Subcutaneous abdominal adipose tissue (tissue), 5 donors: ENCODE data around the gene PEF1.

Experiments used
- H3K27ac ChIP-seq: one replicate; pipeline ENCODE4 v1.7.0; 2013; ENCODE audit warnings: low read depth, mild to moderate bottlenecking, inconsistent platforms, low read length, moderate library complexity
- H3K27me3 ChIP-seq, 5 donors: one replicate each; pipeline ENCODE4 v1.7.0; 2013; ENCODE audit warnings: low read length in 5 of 5, inconsistent platforms in 1 of 5; ENCODE audit not compliant: control insufficient read depth in 5 of 5, insufficient read depth in 4 of 5
- H3K36me3 ChIP-seq, 5 donors: one replicate each; pipeline ENCODE4 v1.7.0; 2013; ENCODE audit warnings: low read length in 5 of 5; ENCODE audit not compliant: control insufficient read depth in 5 of 5, insufficient read depth in 5 of 5
- H3K4me1 ChIP-seq, 5 donors: one replicate each; pipeline ENCODE4 v1.7.0; 2013; ENCODE audit warnings: low read length in 5 of 5, mild to moderate bottlenecking in 3 of 5, moderate library complexity in 1 of 5; ENCODE audit not compliant: control insufficient read depth in 5 of 5, insufficient read depth in 5 of 5
- H3K4me3 ChIP-seq, 5 donors: one replicate each; pipeline ENCODE4 v1.7.0; 2013; ENCODE audit warnings: low read length in 5 of 5, low read depth in 1 of 5
- H3K9ac ChIP-seq, 5 donors: one replicate each; pipeline ENCODE4 v1.7.0; 2013; ENCODE audit warnings: low read length in 5 of 5, mild to moderate bottlenecking in 4 of 5, moderate library complexity in 3 of 5
- H3K9me3 ChIP-seq, 5 donors: one replicate each; pipeline ENCODE4 v1.7.0; 2013; ENCODE audit warnings: low read length in 5 of 5; ENCODE audit not compliant: control insufficient read depth in 5 of 5
- donor health status: healthy.
- donor health status: healthy.
- donor health status: healthy.
- donor health status: healthy.
- donor health status: healthy.

PEF1 gene

GRCh38 chr1:31683997-31684396 is 39.3 kb upstream of the PEF1 start:
- no peak overlapping the region for H3K27ac ChIP-seq
- no peak overlapping the region for H3K9ac ChIP-seq
- no peak overlapping the region for H3K4me3 ChIP-seq
- H3K4me1 ChIP-seq, result peaks cover 0 to 14% (median 9%) of the 10 kb centered on the region in 5 donors
- peaks cover 0 to 35% (median 17%) of the 10 kb centered on the region in 5 donors for H3K36me3 ChIP-seq
- H3K27me3 ChIP-seq, result peaks cover 0 to 6% (median 0%) of the 10 kb centered on the region in 5 donors
- no peaks in the 10 kb centered on the region for H3K9me3 ChIP-seq

- Histone ChIP-seq H3K27ac (no peak overlapping the region), H3K9me3 (no peaks in the 10 kb centered on the region), H3K27me3 (peaks cover 0 to 6% (median 0%) of the 10 kb centered on the region in 5 donors), H3K36me3 (peaks cover 0 to 31% (median 14%) of the 10 kb centered on the region in 5 donors), H3K4me3 (no peak overlapping the region), H3K4me1 (peaks cover 0 to 24% (median 11%) of the 10 kb centered on the region in 5 donors), H3K9ac (peak overlapping the region in 1 of 5 donors; percentile 16)
Observed at GRCh38 chr1:31681415-31681814, 36.7 kb upstream of the PEF1 start.

GRCh38 chr1:31679676-31680230 is 35.1 kb upstream of the PEF1 start:
- no peaks in the 10 kb centered on the region for H3K9me3 ChIP-seq
- peaks cover 0 to 30% (median 14%) of the 10 kb centered on the region in 5 donors for H3K4me1 ChIP-seq
- H3K27me3 ChIP-seq, result peaks cover 0 to 3% (median 0%) of the 10 kb centered on the region in 5 donors
- no peak overlapping the region for H3K9ac ChIP-seq
- H3K36me3 ChIP-seq, result peaks cover 0 to 23% (median 18%) of the 10 kb centered on the region in 5 donors
- H3K27ac ChIP-seq, result no peak overlapping the region
- H3K4me3 ChIP-seq, result no peak overlapping the region

- peaks cover 0 to 21% (median 17%) of the 10 kb centered on the region in 5 donors for H3K36me3 ChIP-seq
- H3K27ac ChIP-seq, result no peak overlapping the region
- no peak overlapping the region for H3K4me3 ChIP-seq
- H3K27me3 ChIP-seq, result peaks cover 0 to 3% (median 0%) of the 10 kb centered on the region in 5 donors
- H3K9ac ChIP-seq, result no peak overlapping the region
- no peaks in the 10 kb centered on the region for H3K9me3 ChIP-seq
- peaks cover 0 to 30% (median 14%) of the 10 kb centered on the region in 5 donors for H3K4me1 ChIP-seq
Observed at GRCh38 chr1:31679091-31679490, 34.4 kb upstream of the PEF1 start.

- peaks cover 0 to 3% (median 0%) of the 10 kb centered on the region in 5 donors for H3K27me3 ChIP-seq
- H3K4me1 ChIP-seq, result peaks cover 0 to 31% (median 14%) of the 10 kb centered on the region in 5 donors
- no peak overlapping the region for H3K27ac ChIP-seq
- H3K36me3 ChIP-seq, result peaks cover 0 to 21% (median 17%) of the 10 kb centered on the region in 5 donors
- no peak overlapping the region for H3K4me3 ChIP-seq
- no peaks in the 10 kb centered on the region for H3K9me3 ChIP-seq
- no peak overlapping the region for H3K9ac ChIP-seq
Observed at GRCh38 chr1:31678681-31679080, 34.0 kb upstream of the PEF1 start.

- no peak overlapping the region for H3K27ac ChIP-seq
- no peak overlapping the region for H3K4me3 ChIP-seq
- H3K36me3 ChIP-seq, result peaks cover 0 to 16% (median 14%) of the 10 kb centered on the region in 5 donors
- H3K9me3 ChIP-seq, result no peaks in the 10 kb centered on the region
- H3K9ac ChIP-seq, result no peak overlapping the region
- H3K4me1 ChIP-seq, result peaks cover 0 to 38% (median 21%) of the 10 kb centered on the region in 5 donors
- H3K27me3 ChIP-seq, result peaks cover 0 to 3% (median 0%) of the 10 kb centered on the region in 5 donors
Observed at GRCh38 chr1:31677949-31678348, 33.3 kb upstream of the PEF1 start.

GRCh38 chr1:31677401-31677800 is 32.7 kb upstream of the PEF1 start:
- Histone ChIP-seq H3K9ac (no peak overlapping the region), H3K27ac (no peak overlapping the region), H3K4me3 (no peak overlapping the region), H3K27me3 (peaks cover 0 to 3% (median 0%) of the 10 kb centered on the region in 5 donors), H3K4me1 (peaks cover 0 to 43% (median 25%) of the 10 kb centered on the region in 5 donors), H3K9me3 (no peaks in the 10 kb centered on the region), H3K36me3 (peaks cover 0 to 18% (median 14%) of the 10 kb centered on the region in 5 donors)

- no peak overlapping the region for H3K27ac ChIP-seq
- H3K36me3 ChIP-seq, result peaks cover 0 to 20% (median 17%) of the 10 kb centered on the region in 5 donors
- H3K4me3 ChIP-seq, result no peak overlapping the region
- H3K9ac ChIP-seq, result no peak overlapping the region
- H3K9me3 ChIP-seq, result no peaks in the 10 kb centered on the region
- peaks cover 0 to 32% (median 29%) of the 10 kb centered on the region in 5 donors for H3K4me1 ChIP-seq
- H3K27me3 ChIP-seq, result peaks cover 0 to 3% (median 0%) of the 10 kb centered on the region in 5 donors
Observed at GRCh38 chr1:31675756-31676155, 31.1 kb upstream of the PEF1 start.

GRCh38 chr1:31675161-31675560 is 30.5 kb upstream of the PEF1 start:
- no peaks in the 10 kb centered on the region for H3K9me3 ChIP-seq
- H3K27ac ChIP-seq, result no peak overlapping the region
- peaks cover 0 to 17% (median 15%) of the 10 kb centered on the region in 5 donors for H3K36me3 ChIP-seq
- peaks cover 2 to 37% (median 34%) of the 10 kb centered on the region in 5 donors for H3K4me1 ChIP-seq
- H3K9ac ChIP-seq, result no peak overlapping the region
- H3K4me3 ChIP-seq, result no peak overlapping the region
- peaks cover 0 to 2% (median 0%) of the 10 kb centered on the region in 5 donors for H3K27me3 ChIP-seq

GRCh38 chr1:31674626-31675025 is 29.9 kb upstream of the PEF1 start:
- Histone ChIP-seq H3K27me3 (no peaks in the 10 kb centered on the region), H3K4me3 (no peak overlapping the region), H3K36me3 (peaks cover 0 to 14% (median 10%) of the 10 kb centered on the region in 5 donors), H3K9me3 (no peaks in the 10 kb centered on the region), H3K4me1 (peaks cover 4 to 42% (median 40%) of the 10 kb centered on the region in 5 donors), H3K27ac (no peak overlapping the region), H3K9ac (no peak overlapping the region)
